PFSK-1 (cell line): Measurements from ENCODE around the gene COX7B2.

Source experiments
- FOXP2 ChIP-seq: optimal IDR thresholded peaks from 2 replicates; pipeline ENCODE3; 2011; ENCODE audit warnings: borderline replicate concordance, control low read depth, inconsistent platforms; ENCODE audit not compliant: insufficient read depth; ENCODE audit errors: extremely low read length, extremely low read depth
- POLR2AphosphoS5 ChIP-seq: IDR thresholded peaks from 2 replicates; pipeline ENCODE4 v1.6.1; 2012; ENCODE audit warnings: low read depth, mild to moderate bottlenecking, control low read depth, low read length, moderate library complexity
- REST ChIP-seq, 2 experiments: IDR thresholded peaks; 2 replicates each; pipeline versions ENCODE4 v1.6.1 to v1.8.0; 2011 to 2012; ENCODE audit warnings: low read depth in 2 of 2, low read length in 2 of 2, control low read depth in 1 of 2, inconsistent platforms in 1 of 2, mild to moderate bottlenecking in 1 of 2, moderate library complexity in 1 of 2; ENCODE audit not compliant: insufficient read depth in 1 of 2
- SIN3A ChIP-seq: IDR thresholded peaks from 2 replicates; pipeline ENCODE4 v1.6.1; 2012; ENCODE audit warnings: mild to moderate bottlenecking, low read length, moderate library complexity, borderline replicate concordance; ENCODE audit not compliant: insufficient read depth
- TAF1 ChIP-seq: IDR thresholded peaks from 2 replicates; pipeline ENCODE4 v1.6.1; 2012; ENCODE audit warnings: low read length, control low read depth, borderline replicate concordance; ENCODE audit not compliant: insufficient read depth

COX7B2 gene

GRCh38 chr4:46889410-46889809 lies 19.6 kb downstream of the COX7B2 start:
- no peak for TF ChIP-seq REST (IDR thresholded peaks at IDR 0.05; ENCODE audit: insufficient read depth in 1 of 2, low read depth in 2 of 2, low read length in 2 of 2)
- no peak for TF ChIP-seq SIN3A
- TF ChIP-seq POLR2AphosphoS5: no peak
- no peak for TF ChIP-seq TAF1
- no peak for TF ChIP-seq FOXP2

GRCh38 chr4:46886711-46887110 lies 22.3 kb downstream of the COX7B2 start:
- TF ChIP-seq TAF1 (no peak), REST (IDR thresholded peaks at IDR 0.05; ENCODE audit: insufficient read depth in 1 of 2, low read depth in 2 of 2, low read length in 2 of 2) (no peak), SIN3A (no peak), FOXP2 (no peak), POLR2AphosphoS5 (no peak)

- TF ChIP-seq SIN3A: no peak
Observed at GRCh38 chr4:46878641-46879040, 30.4 kb downstream of the COX7B2 start.

- TF ChIP-seq POLR2AphosphoS5 (no peak), FOXP2 (no peak), TAF1 (no peak), SIN3A (no peak), REST (IDR thresholded peaks at IDR 0.05; ENCODE audit: insufficient read depth in 1 of 2, low read depth in 2 of 2, low read length in 2 of 2) (no peak)
Observed at GRCh38 chr4:46874811-46875210, 34.2 kb downstream of the COX7B2 start.

- TF ChIP-seq FOXP2 (no peak), TAF1 (no peak), REST (IDR thresholded peaks at IDR 0.05; ENCODE audit: insufficient read depth in 1 of 2, low read depth in 2 of 2, low read length in 2 of 2) (no peak), SIN3A (no peak), POLR2AphosphoS5 (no peak)
Observed at GRCh38 chr4:46870411-46870810, 38.6 kb downstream of the COX7B2 start.
